Natural killer cell (primary cell): ENCODE data around the gene USP6NL. TPM values are rescaled to one million over a fixed set of nuclear protein-coding genes. Genes with fewer than 3 reads are reported as not detected.

ENCODE experiments used
- ATAC-seq, 3 donors: fragments of 150-1000 bp in 2 of 3; fragments of 200-7000 bp in 1 of 3; cut with Tn5 transposase; 1 replicate in 1 of 3; 2 replicates in 2 of 3; pipeline ENCODE4 v1.10.0; 2021; ENCODE audit warnings: mild to moderate bottlenecking in 2 of 3, moderate library complexity in 2 of 3
- DNase-seq, 2 donors: peaks; one replicate each; pipeline versions ENCODE4 v3.0.0 to v3.0.0-alpha.2; 2013 to 2021; ENCODE audit warnings: mixed read lengths in 1 of 2
- H3K27ac ChIP-seq: one replicate; pipeline ENCODE4 v1.5.1; 2013; ENCODE audit warnings: mild to moderate bottlenecking, low read length
- H3K27me3 ChIP-seq: one replicate; pipeline ENCODE4 v1.6.1; 2013; ENCODE audit warnings: low read length; ENCODE audit not compliant: control insufficient read depth, insufficient read depth
- H3K36me3 ChIP-seq: one replicate; pipeline ENCODE4 v1.6.1; 2013; ENCODE audit warnings: low read length; ENCODE audit not compliant: control insufficient read depth, insufficient read depth
- H3K4me1 ChIP-seq: one replicate; pipeline ENCODE4 v1.6.1; 2013; ENCODE audit warnings: low read length; ENCODE audit not compliant: control insufficient read depth, insufficient read depth
- H3K4me3 ChIP-seq: one replicate; pipeline ENCODE4 v1.5.1; 2013; ENCODE audit warnings: low read length
- H3K9me3 ChIP-seq: one replicate; pipeline ENCODE4 v1.6.1; 2013; ENCODE audit warnings: low read length; ENCODE audit not compliant: control insufficient read depth, insufficient read depth
- H3K27ac Mint-ChIP-seq, 2 donors: one replicate each; pipeline ENCODE4 v1.8.0; 2022; ENCODE audit warnings: mild to moderate bottlenecking in 2 of 2, mixed read lengths in 2 of 2, moderate library complexity in 1 of 2
- H3K27me3 Mint-ChIP-seq, 2 donors: one replicate each; pipeline ENCODE4 v1.8.0; 2022; ENCODE audit warnings: low read depth in 2 of 2, mixed read lengths in 2 of 2
- H3K36me3 Mint-ChIP-seq: one replicate; pipeline ENCODE4 v1.8.0; 2022; ENCODE audit warnings: mixed read lengths
- H3K4me1 Mint-ChIP-seq, 2 donors: one replicate each; pipeline ENCODE4 v1.8.0; 2022; ENCODE audit warnings: mixed read lengths in 2 of 2
- H3K4me3 Mint-ChIP-seq: one replicate; pipeline ENCODE4 v1.8.0; 2022; ENCODE audit warnings: mild to moderate bottlenecking, moderate library complexity, mixed read lengths
- H3K9me3 Mint-ChIP-seq, 2 donors: one replicate each; pipeline ENCODE4 v1.8.0; 2022; ENCODE audit warnings: mixed read lengths in 2 of 2
- CTCF ChIP-seq: fragments of 200-600 bp; IDR thresholded peaks from one replicate; pipeline ENCODE4 v1.8.0; 2022; ENCODE audit warnings: antibody characterized with exemption
- WGBS: methylation state at CpG from one replicate; pipeline ENCODE4 v1.1.7; 2013; ENCODE audit warnings: missing lambda C conversion rate; ENCODE audit not compliant: insufficient coverage; 5-methylcytosine and 5-hydroxymethylcytosine counted together
- intact Hi-C: fragments of 100-400 bp; cut with micrococcal nuclease; formaldehyde crosslinking; loops from one replicate; pipeline ENCODE4 v1.14.2; 2022
- total RNA-seq, 4 donors: library from RNA; stranded (reverse); fragments of 120-200 nt in 1 of 4; gene quantifications; one replicate each; pipeline versions ENCODE4 v1.2.3 to v1.2.4, GENCODE V29; 2013 to 2022

The USP6NL gene
- total RNA-seq, 3 donors from 2014 or later (not counting 1 experiment from before 2014, with no cell fraction given): 2.3 to 3.7 (median 2.5) TPM

- no peaks in the 10 kb centered on the region for H3K27me3 ChIP-seq
- H3K9me3 ChIP-seq: no peaks in the 10 kb centered on the region
- H3K9me3 Mint-ChIP-seq: no peaks in the 10 kb centered on the region
- H3K4me1 Mint-ChIP-seq: no peaks in the 10 kb centered on the region
- no peak overlapping the region for H3K4me3 ChIP-seq
- H3K27ac Mint-ChIP-seq: no peak overlapping the region
- intact Hi-C loops: no loop called here
- DNase-seq: no peak
- no peaks in the 10 kb centered on the region for H3K4me1 ChIP-seq
- H3K36me3 Mint-ChIP-seq: no peaks in the 10 kb centered on the region
- no peaks in the 10 kb centered on the region for H3K36me3 ChIP-seq
- H3K27me3 Mint-ChIP-seq: peaks cover 0 to 4% of the 10 kb centered on the region in 2 donors
- 69% methylated on average over 9 of the region's 9 CpGs for WGBS
- ATAC-seq: no peak
- H3K4me3 Mint-ChIP-seq: no peak overlapping the region
- H3K27ac ChIP-seq: no peak overlapping the region
- TF ChIP-seq CTCF: no peak
Observed at GRCh38 chr10:11435581-11435981, 175.9 kb downstream of the USP6NL start.

- Histone ChIP-seq H3K36me3 (no peaks in the 10 kb centered on the region), H3K9me3 (no peaks in the 10 kb centered on the region), H3K4me1 (no peaks in the 10 kb centered on the region), H3K4me3 (no peak overlapping the region), H3K27ac (no peak overlapping the region), H3K27me3 (no peaks in the 10 kb centered on the region)
- H3K36me3 Mint-ChIP-seq: no peaks in the 10 kb centered on the region
- no peak for TF ChIP-seq CTCF
- no peak overlapping the region for H3K27ac Mint-ChIP-seq
- no peak for DNase-seq
- ATAC-seq: no peak
- H3K4me3 Mint-ChIP-seq: no peak overlapping the region
- H3K4me1 Mint-ChIP-seq: no peaks in the 10 kb centered on the region
- intact Hi-C loops: no loop called here
- WGBS: 79% methylated on average over 2 of the region's 2 CpGs
- H3K9me3 Mint-ChIP-seq: no peaks in the 10 kb centered on the region
- H3K27me3 Mint-ChIP-seq: peaks cover 0 to 4% of the 10 kb centered on the region in 2 donors
Observed at GRCh38 chr10:11434324-11434723, 177.1 kb downstream of the USP6NL start.

DNA sequence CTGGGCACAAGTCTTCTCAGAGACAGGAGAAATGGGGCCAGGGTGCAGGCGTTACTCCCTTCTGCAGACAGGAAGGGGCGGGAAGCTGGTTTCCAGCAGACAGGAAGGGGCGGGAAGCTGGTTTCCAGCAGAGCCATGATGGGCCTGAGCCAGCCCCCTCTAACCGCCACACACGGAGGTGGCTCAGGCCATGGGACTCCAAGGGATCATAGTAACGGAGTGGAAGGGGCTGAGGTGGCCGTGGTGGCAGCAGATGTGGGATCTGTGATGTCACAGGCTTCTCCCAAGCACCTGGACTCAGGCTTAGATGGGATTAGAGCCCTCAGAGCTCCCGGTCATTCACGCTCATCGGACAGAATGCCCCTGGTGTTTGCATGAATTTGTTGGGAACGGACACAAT is 177.8 kb downstream of the USP6NL start:
- Histone ChIP-seq H3K36me3 (no peaks in the 10 kb centered on the region), H3K4me3 (no peak overlapping the region), H3K27me3 (no peaks in the 10 kb centered on the region), H3K27ac (no peak overlapping the region), H3K4me1 (no peaks in the 10 kb centered on the region), H3K9me3 (no peaks in the 10 kb centered on the region)
- Mint-ChIP-seq H3K4me3 (no peak overlapping the region), H3K27me3 (no peaks in the 10 kb centered on the region), H3K4me1 (no peaks in the 10 kb centered on the region), H3K27ac (no peak overlapping the region), H3K36me3 (no peaks in the 10 kb centered on the region), H3K9me3 (no peaks in the 10 kb centered on the region)
- DNase-seq (no peak), ATAC-seq (no peak)
- WGBS: 94% methylated on average over 11 of the region's 11 CpGs
- no peak for TF ChIP-seq CTCF
- intact Hi-C loops: no loop called here

DNA sequence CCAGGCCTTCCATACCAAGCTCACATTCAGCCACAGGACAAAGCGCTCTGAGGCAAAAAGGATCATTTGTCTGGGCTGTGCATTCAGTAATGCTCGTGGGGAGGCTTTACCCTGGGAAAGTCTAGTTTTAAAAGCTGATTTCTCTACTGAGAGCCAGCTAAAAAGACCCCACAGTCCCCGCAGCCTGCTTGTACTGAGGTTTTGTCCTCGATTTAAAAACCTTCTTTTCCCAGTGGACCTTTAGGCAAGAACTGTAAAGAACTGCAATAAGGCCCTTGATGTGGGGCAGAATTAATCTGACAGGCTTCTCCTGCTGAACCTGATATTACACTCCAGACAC is 180.3 kb downstream of the USP6NL start:
- no peaks in the 10 kb centered on the region for H3K36me3 ChIP-seq
- Mint-ChIP-seq H3K27me3 (no peaks in the 10 kb centered on the region), H3K4me1 (peaks cover 1 to 3% of the 10 kb centered on the region in 2 donors), H3K27ac (no peak overlapping the region), H3K4me3 (no peak overlapping the region), H3K36me3 (no peaks in the 10 kb centered on the region), H3K9me3 (no peaks in the 10 kb centered on the region)
- WGBS: 64% methylated on average over 4 of the region's 4 CpGs
- DNase-seq (no peak), ATAC-seq (no peak)
- H3K9me3 ChIP-seq: peaks cover 4% of the 10 kb centered on the region
- TF ChIP-seq CTCF: no peak
- intact Hi-C loops: no loop called here
- no peaks in the 10 kb centered on the region for H3K4me1 ChIP-seq
- H3K27ac ChIP-seq: no peak overlapping the region
- H3K27me3 ChIP-seq: no peaks in the 10 kb centered on the region
- no peak overlapping the region for H3K4me3 ChIP-seq
